ENCODE data around the gene CRYBA1. TPM values are rescaled to one million over a fixed set of nuclear protein-coding genes. Genes with fewer than 3 reads are reported as not detected.

The CRYBA1 gene
- polyA plus RNA-seq, 3 donors = not detected

GRCh38 chr17:29240968-29241963 lies 5.4 kb upstream of the CRYBA1 start:
- Histone ChIP-seq H3K36me3 (replicated peaks in 1 of 2; ENCODE audit: control insufficient read depth in 1 of 2, insufficient read depth in 2 of 2, low read length in 2 of 2) (no peaks in the 10 kb centered on the region), H3K27me3 (ENCODE audit: control insufficient read depth in 2 of 2, insufficient read depth in 2 of 2, low read length in 2 of 2) (no peaks in the 10 kb centered on the region), H2AFZ (ENCODE audit: insufficient read depth, low read depth, low read length, poor library complexity, severe bottlenecking) (no peak overlapping the region), H3K9ac (ENCODE audit: insufficient read depth, low read length, poor library complexity, severe bottlenecking) (peak overlapping the region; percentile 2), H3K79me2 (ENCODE audit: insufficient read depth, low read length) (no peaks in the 10 kb centered on the region), H4K20me1 (ENCODE audit: insufficient read depth, low read length) (no peaks in the 10 kb centered on the region), H3K4me2 (replicated peaks; ENCODE audit: extremely low read depth, low read length, poor library complexity, severe bottlenecking) (peak overlapping the region; percentile 14), H3K27ac (ENCODE audit: low read depth in 1 of 2, low read length in 2 of 2) (peak overlapping the region; percentile 67 to 79), H3K4me1 (ENCODE audit: control insufficient read depth in 1 of 2, insufficient read depth in 2 of 2, low read length in 2 of 2) (peaks cover 51 to 59% of the 10 kb centered on the region in 2 donors), H3K4me3 (replicated peaks in 1 of 3; ENCODE audit: low read depth in 2 of 3, low read length in 3 of 3) (no peak overlapping the region), H3K9me3 (replicated peaks in 1 of 2; ENCODE audit: control insufficient read depth in 1 of 2, insufficient read depth in 1 of 2, low read length in 2 of 2) (no peaks in the 10 kb centered on the region)
- intact Hi-C loops (cut with micrococcal nuclease) = loop anchor here in 1 of 2 donors (2.0 kb wide), 1 partner anchor 14 kb away; no protein-coding TSS in a partner anchor
- Mint-ChIP-seq H3K27me3 (ENCODE audit: low read depth in 3 of 3) (no peaks in the 10 kb centered on the region), H3K4me1 (peaks cover 49% of the 10 kb centered on the region), H3K27ac (peak overlapping the region; percentile 85 to 98 (median 94)), H3K9me3 (peaks cover 0 to 2% (median 0%) of the 10 kb centered on the region in 7 donors), H3K4me3 (no peak overlapping the region), H3K36me3 (peaks cover 0 to 2% of the 10 kb centered on the region in 2 donors)
- no peak for TF ChIP-seq CTCF (IDR thresholded peaks at IDR 0.05)
- DNase-seq = peak; percentile 84 to 96 (median 94)
- 75% methylated on average over 3 of the region's 9 CpGs for WGBS (ENCODE audit: insufficient coverage)

- DNase-seq = no peak
- H3K27me3 ChIP-seq (ENCODE audit: control insufficient read depth in 2 of 2, insufficient read depth in 2 of 2, low read length in 2 of 2) = no peaks in the 10 kb centered on the region
- no peak overlapping the region for H3K9ac ChIP-seq (ENCODE audit: insufficient read depth, low read length, poor library complexity, severe bottlenecking)
- H3K27ac ChIP-seq (ENCODE audit: low read depth in 1 of 2, low read length in 2 of 2) = peak overlapping the region in 1 of 2 donors; percentile 67
- H3K4me1 Mint-ChIP-seq = peaks cover 53% of the 10 kb centered on the region
- no peak overlapping the region for H3K4me3 Mint-ChIP-seq
- H3K27ac Mint-ChIP-seq = peak overlapping the region in 4 of 7 donors; percentile 20 to 73 (median 43)
- no peak overlapping the region for H3K4me3 ChIP-seq (replicated peaks in 1 of 3; ENCODE audit: low read depth in 2 of 3, low read length in 3 of 3)
- no peaks in the 10 kb centered on the region for H4K20me1 ChIP-seq (ENCODE audit: insufficient read depth, low read length)
- WGBS (ENCODE audit: insufficient coverage) = 100% methylated on average over 1 of the region's 1 CpG
- no peak overlapping the region for H3K4me2 ChIP-seq (replicated peaks; ENCODE audit: extremely low read depth, low read length, poor library complexity, severe bottlenecking)
- no peaks in the 10 kb centered on the region for H3K27me3 Mint-ChIP-seq (ENCODE audit: low read depth in 3 of 3)
- H3K36me3 ChIP-seq (replicated peaks in 1 of 2; ENCODE audit: control insufficient read depth in 1 of 2, insufficient read depth in 2 of 2, low read length in 2 of 2) = no peaks in the 10 kb centered on the region
- no peak for TF ChIP-seq CTCF (IDR thresholded peaks at IDR 0.05)
- peaks cover 55 to 63% of the 10 kb centered on the region in 2 donors for H3K4me1 ChIP-seq (ENCODE audit: control insufficient read depth in 1 of 2, insufficient read depth in 2 of 2, low read length in 2 of 2)
- intact Hi-C loops (cut with micrococcal nuclease) = no loop called here
- H2AFZ ChIP-seq (ENCODE audit: insufficient read depth, low read depth, low read length, poor library complexity, severe bottlenecking) = no peak overlapping the region
- no peaks in the 10 kb centered on the region for H3K79me2 ChIP-seq (ENCODE audit: insufficient read depth, low read length)
- H3K9me3 ChIP-seq (replicated peaks in 1 of 2; ENCODE audit: control insufficient read depth in 1 of 2, insufficient read depth in 1 of 2, low read length in 2 of 2) = no peaks in the 10 kb centered on the region
- H3K36me3 Mint-ChIP-seq = peaks cover 0 to 2% of the 10 kb centered on the region in 2 donors
- H3K9me3 Mint-ChIP-seq = peaks cover 0 to 2% (median 0%) of the 10 kb centered on the region in 7 donors
These were observed 4.6 kb upstream of the CRYBA1 start for GRCh38 chr17:29242051-29242450.

Data from CD14-positive monocyte (primary cell).